GM18511 (cell line): ENCODE data around the gene PCDHB8.
"Not testable (repeated sequence)": the region's sequence is repeated elsewhere in the genome, so short reads cannot be mapped to it uniquely, and the experiment has no call there.

Experiments
- ATAC-seq: cut with Tn5 transposase; IDR thresholded peaks from one replicate; pipeline ENCODE4 v1.9.1; 2021; ENCODE audit warnings: mild to moderate bottlenecking, moderate library complexity; ENCODE audit not compliant: unreplicated experiment

Gene PCDHB8

DNA sequence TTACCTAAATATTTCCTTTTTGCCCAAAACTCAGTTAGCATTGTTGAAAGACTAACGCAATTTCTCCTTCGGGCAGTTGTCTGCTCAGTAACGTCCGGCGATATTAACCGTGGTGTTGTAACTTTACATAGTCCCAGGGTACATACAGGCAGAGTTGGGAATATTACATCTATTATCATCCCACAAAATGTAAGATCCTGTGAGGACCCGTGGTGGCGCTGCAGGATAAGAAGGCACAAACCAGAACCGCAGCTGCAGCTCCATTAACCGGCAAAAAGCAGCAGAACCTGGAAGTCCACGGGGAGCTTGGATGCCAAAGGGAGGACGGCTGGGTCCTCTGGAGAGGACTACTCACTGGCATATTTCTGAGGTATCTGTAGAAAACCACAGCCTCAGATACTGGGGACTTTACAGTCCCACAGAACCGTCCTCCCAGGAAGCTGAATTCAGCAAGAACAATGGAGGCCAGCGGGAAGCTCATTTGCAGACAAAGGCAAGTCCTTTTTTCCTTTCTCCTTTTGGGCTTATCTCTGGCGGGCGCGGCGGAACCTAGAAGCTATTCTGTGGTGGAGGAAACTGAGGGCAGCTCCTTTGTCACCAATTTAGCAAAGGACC is at the start of gene PCDHB8:
TSS of gene PCDHB8 (plus strand) at position 214 of the 615 bp plus-strand sequence. CDS start at position 459, 245 bp downstream.
- not testable (repeated sequence) for ATAC-seq

DNA sequence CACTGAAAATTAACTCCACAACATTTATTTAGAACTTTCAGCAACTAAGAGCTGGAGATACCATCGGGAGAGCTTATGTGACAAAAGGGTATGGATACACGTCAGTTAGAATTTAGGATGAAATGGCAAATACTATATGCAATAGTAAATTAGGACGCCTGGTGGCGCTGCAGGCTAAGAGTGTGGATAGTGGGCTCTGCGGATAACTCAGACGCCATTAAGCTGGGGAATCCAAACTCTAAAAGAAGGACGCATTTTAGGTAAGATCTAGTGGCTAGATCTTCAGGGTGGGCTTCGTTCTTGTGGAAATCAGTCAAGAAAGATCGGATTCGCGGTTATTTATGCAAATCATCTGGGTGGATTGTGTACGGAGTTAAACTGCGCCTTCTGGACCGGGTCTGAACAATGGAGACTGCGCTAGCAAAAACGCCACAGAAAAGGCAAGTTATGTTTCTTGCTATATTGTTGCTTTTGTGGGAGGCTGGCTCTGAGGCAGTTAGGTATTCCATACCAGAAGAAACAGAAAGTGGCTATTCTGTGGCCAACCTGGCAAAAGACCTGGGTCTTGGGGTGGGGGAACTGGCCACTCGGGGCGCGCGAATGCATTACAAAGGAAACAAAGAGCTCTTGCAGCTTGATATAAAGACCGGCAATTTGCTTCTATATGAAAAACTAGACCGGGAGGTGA is 42.4 kb upstream of the PCDHB8 start, which contains the start of gene PCDHB5:
TSS of gene PCDHB5 (plus strand) at position 177 of the 688 bp plus-strand sequence. CDS start at position 406, 229 bp downstream.
- ATAC-seq, result no peak

DNA sequence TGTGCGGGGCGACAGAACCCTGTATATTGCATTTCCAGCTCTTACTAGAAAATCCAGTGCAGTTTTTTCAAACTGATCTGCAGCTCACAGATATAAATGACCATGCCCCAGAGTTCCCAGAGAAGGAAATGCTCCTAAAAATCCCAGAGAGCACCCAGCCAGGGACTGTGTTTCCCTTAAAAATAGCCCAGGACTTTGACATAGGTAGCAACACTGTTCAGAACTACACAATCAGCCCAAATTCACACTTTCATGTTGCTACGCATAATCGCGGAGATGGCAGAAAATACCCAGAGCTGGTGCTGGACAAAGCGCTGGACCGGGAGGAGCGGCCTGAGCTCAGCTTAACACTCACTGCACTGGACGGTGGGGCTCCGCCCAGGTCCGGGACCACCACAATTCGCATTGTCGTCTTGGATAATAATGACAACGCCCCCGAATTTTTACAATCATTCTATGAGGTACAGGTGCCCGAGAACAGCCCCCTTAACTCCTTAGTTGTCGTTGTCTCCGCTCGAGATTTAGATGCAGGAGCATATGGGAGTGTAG is 41.8 kb upstream of the PCDHB8 start:
- no peak for ATAC-seq

DNA sequence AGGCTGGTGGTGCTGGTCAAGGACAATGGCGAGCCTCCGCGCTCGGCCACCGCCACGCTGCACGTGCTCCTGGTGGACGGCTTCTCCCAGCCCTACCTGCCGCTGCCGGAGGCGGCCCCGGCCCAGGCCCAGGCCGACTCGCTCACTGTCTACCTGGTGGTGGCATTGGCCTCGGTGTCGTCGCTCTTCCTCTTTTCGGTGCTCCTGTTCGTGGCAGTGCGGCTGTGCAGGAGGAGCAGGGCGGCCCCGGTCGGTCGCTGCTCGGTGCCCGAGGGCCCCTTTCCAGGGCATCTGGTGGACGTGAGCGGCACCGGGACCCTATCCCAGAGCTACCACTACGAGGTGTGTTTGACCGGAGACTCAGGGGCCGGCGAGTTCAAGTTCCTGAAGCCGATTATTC is 40.2 kb upstream of the PCDHB8 start:
- ATAC-seq, result not testable (repeated sequence)

DNA sequence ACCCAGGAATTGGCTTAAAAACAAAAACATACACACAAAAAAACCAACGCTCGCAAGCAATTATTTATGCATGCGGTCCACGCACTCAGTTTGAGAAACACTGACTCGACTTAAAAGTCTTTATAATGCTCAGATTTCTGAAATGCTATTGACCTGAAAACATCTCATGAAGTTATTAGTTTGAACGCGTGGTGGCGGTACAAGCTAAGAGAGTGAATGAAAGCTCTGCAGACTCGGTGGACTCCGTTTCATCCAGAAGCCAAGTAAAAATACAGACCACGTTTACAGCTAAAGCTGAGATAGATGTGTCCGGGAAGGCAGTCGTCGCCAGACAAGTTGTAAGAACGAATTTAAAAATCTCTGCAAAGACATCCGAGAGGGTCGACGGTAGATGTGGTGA is 27.8 kb upstream of the PCDHB8 start, which contains the start of gene PCDHB6:
TSS of gene PCDHB6 (plus strand) at position 246 of the 400 bp plus-strand sequence. CDS start 201 bp downstream, outside the sequence.
- no peak for ATAC-seq

DNA sequence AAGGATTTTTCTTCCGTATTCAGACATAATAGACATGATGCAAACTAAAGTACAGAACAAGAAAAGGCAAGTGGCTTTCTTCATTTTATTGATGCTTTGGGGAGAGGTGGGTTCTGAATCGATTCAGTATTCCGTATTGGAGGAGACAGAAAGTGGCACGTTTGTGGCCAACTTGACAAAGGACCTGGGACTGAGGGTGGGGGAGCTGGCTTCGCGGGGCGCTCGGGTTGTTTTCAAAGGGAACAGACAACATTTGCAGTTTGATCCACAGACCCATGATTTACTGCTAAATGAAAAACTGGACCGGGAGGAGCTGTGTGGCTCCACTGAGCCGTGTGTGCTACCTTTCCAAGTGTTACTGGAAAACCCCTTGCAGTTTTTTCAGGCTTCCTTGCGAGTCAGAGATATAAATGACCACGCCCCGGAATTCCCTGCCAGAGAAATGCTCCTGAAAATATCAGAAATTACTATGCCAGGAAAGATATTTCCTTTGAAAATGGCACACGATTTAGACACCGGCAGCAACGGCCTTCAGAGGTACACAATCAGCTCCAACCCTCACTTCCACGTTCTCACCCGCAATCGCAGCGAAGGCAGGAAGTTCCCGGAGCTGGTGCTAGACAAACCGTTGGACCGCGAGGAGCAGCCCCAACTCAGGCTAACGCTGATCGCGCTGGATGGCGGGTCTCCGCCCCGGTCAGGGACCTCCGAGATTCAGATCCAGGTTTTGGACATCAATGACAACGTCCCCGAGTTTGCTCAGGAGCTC is 27.2 kb upstream of the PCDHB8 start:
- no peak for ATAC-seq

DNA sequence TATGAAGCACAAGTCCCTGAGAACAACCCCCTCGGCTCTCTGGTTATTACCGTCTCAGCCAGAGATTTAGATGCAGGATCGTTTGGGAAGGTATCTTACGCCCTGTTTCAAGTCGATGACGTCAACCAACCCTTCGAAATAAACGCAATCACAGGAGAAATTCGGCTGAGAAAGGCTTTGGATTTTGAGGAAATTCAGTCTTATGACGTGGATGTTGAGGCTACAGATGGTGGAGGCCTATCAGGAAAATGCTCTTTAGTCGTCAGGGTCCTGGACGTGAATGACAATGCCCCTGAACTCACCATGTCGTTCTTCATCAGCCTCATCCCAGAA is 26.6 kb upstream of the PCDHB8 start:
- no peak for ATAC-seq

DNA sequence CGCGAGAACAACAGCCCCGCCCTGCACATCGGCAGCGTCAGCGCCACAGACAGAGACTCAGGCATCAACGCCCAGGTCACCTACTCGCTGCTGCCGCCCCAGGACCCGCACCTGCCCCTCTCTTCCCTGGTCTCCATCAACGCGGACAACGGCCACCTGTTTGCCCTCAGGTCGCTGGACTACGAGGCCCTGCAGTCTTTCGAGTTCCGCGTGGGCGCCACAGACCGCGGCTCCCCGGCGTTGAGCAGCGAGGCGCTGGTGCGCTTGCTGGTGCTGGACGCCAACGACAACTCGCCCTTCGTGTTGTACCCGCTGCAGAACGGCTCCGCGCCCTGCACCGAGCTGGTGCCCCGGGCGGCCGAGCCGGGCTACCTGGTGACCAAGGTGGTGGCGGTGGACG is 26.0 kb upstream of the PCDHB8 start:
- ATAC-seq, result not testable (repeated sequence)

DNA sequence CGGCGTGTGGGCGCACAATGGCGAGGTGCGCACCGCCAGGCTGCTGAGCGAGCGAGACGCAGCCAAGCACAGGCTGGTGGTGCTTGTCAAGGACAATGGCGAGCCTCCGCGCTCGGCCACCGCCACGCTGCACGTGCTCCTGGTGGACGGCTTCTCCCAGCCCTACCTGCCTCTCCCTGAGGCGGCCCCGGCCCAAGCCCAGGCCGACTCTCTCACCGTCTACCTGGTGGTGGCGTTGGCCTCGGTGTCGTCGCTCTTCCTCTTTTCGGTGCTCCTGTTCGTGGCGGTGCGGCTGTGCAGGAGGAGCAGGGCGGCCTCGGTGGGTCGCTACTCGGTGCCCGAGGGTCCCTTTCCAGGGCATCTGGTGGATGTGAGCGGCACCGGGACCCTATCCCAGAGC is 25.5 kb upstream of the PCDHB8 start:
- not testable (repeated sequence) for ATAC-seq

DNA sequence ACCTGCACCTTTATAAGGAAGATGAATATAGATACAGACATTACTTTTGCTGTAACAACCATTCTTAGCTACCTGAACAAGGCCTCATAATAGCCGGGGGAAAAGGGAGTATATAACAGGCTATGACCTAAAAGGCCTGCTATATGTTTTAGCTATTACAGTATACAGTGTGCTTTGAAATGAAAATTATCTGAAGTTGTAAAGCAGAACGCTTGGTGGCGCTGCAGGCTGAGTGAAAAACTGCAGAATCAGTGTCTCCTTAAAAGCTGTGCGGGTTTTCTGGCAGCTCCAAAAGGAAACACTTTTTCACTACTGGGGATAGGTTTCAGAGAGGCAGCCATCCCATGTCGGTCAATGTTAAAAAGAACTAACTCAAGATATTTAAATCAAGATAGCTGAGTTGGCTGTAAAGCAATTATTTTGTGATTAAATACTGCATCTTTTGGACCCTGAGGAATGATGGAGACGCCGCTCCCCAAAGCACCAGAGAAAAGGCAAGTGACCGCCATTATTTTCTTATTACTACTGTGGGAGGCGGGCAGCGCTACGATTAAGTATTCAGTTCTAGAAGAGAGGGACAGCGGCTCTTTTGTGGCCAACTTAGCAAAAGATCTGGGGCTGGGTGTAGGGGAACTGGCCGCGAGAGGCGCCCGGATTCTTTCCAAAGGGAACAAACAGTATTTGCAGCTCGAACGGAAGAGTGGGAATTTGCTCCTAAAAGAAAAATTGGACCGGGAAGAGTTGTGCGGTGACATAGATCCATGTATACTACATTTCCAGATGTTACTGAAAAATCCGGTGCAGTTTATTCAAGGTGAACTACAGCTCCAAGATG is 21.8 kb upstream of the PCDHB8 start:
- ATAC-seq, result no peak

DNA sequence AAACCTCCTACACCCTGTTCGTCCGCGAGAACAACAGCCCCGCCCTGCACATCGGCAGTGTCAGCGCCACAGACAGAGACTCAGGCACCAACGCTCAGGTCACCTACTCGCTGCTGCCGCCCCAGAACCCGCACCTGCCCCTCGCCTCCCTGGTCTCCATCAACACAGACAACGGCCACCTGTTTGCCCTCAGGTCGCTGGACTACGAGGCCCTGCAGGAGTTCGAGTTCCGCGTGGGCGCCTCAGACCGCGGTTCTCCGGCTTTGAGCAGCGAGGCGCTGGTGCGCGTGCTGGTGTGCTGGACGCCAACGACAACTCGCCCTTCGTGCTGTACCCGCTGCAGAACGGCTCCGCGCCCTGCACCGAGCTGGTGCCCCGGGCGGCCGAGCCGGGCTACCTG is 20.2 kb upstream of the PCDHB8 start:
- ATAC-seq, result not testable (repeated sequence)

DNA sequence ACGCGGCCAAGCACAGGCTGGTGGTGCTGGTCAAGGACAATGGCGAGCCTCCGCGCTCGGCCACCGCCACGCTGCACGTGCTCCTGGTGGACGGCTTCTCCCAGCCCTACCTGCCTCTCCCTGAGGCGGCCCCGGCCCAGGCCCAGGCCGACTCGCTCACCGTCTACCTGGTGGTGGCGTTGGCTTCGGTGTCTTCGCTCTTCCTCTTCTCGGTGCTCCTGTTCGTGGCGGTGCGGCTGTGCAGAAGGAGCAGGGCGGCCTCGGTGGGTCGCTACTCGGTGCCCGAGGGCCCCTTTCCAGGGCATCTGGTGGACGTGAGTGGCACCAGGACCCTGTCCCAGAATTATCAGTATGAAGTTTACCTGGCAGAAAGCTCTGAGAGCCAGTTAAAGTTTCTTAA is 19.7 kb upstream of the PCDHB8 start:
- ATAC-seq, result not testable (repeated sequence)

DNA sequence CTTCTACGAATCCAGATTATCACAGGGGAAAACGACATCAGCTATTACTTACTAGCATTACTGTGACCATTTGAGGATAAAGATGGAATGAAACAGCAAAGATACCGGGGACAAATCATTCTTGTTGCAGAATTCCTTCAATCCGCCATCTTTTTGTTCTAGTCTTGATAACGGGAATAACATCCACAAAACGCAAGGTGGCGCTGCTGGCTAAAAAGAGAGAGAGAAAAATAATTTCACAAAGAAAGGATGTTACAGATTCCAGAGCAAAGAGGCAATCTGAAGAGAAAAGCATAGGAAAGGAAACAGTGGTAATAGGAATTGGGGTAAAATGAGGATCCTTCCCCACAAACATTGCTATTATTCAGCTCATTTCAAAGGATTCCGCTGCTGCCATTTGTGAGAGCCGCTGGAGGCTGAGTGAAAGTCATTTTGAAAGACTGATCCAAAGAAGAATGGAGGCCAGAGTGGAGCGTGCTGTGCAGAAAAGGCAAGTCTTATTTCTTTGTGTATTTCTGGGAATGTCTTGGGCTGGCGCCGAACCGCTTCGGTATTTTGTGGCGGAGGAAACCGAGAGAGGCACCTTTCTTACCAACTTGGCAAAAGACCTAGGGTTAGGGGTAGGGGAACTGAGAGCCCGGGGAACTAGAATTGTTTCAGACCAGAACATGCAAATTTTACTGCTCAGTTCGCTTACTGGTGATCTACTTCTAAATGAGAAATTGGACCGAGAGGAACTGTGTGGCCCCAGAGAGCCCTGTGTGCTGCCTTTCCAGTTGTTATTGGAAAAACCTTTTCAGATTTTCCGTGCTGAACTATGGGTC is 5.0 kb upstream of the PCDHB8 start, which contains the start of gene PCDHB7:
TSS of gene PCDHB7 (plus strand) at position 264 of the 824 bp plus-strand sequence. CDS start at position 456, 192 bp downstream.
- ATAC-seq, result no peak

DNA sequence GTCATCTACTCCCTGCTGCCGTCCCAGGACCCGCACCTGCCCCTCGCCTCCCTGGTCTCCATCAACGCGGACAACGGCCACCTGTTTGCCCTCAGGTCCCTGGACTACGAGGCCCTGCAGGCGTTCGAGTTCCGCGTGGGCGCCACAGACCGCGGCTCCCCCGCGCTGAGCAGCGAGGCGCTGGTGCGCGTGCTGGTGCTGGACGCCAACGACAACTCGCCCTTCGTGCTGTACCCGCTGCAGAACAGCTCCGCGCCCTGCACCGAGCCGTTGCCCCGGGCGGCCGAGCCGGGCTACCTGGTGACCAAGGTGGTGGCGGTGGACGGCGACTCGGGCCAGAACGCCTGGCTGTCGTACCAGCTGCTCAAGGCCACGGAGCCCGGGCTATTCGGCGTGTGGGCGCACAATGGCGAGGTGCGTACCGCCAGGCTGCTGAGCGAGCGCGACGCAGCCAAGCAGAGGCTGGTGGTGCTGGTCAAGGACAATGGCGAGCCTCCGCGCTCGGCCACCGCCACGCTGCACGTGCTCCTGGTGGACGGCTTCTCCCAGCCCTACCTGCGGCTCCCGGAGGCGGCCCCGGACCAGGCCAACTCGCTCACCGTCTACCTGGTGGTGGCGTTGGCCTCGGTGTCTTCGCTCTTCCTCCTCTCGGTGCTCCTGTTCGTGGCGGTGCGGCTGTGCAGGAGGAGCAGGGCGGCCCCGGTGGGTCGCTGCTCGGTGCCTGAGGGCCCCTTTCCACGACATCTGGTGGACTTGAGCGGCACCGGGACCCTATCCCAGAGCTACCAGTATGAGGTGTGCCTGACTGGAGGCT is 3.1 kb upstream of the PCDHB8 start:
- not testable (repeated sequence) for ATAC-seq

DNA sequence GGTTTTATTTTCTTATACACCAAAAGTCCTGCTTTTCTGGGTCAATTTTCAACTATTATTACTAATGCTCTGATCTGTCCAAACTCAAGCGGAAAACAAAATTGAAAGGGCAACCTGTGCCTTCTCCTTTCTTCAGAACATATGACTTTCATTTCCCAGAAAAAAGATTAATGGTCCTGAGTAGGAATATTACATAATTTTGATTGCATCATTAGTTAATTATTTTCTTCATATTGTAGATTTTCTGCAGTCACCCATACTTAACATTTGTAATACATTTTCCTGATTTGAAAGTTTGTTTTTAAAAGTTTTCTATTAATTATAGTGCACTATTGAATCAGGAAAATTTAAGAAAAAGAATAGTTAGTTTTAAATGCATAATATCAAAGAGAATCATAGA is 1.7 kb upstream of the PCDHB8 start:
- no peak for ATAC-seq

DNA sequence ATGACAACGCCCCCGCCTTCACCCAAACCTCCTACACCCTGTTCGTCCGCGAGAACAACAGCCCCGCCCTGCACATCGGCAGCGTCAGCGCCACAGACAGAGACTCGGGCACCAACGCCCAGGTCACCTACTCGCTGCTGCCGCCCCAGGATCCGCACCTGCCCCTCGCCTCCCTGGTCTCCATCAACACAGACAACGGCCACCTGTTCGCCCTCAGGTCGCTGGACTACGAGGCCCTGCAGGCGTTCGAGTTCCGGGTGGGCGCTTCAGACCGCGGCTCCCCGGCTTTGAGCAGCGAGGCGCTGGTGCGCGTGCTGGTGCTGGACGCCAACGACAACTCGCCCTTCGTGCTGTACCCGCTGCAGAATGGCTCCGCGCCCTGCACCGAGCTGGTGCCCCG is 1.8 kb downstream of the PCDHB8 start:
- ATAC-seq, result not testable (repeated sequence)

DNA sequence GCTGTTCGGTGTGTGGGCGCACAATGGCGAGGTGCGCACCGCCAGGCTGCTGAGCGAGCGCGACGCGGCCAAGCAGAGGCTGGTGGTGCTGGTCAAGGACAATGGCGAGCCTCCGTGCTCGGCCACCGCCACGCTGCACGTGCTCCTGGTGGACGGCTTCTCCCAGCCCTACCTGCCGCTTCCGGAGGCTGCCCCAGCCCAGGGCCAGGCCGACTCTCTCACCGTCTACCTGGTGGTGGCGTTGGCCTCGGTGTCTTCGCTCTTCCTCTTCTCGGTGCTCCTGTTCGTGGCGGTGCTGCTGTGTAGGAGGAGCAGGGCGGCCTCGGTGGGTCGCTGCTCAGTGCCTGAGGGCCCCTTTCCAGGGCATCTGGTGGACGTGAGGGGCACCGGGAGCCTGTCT is 2.3 kb downstream of the PCDHB8 start:
- not testable (repeated sequence) for ATAC-seq

DNA sequence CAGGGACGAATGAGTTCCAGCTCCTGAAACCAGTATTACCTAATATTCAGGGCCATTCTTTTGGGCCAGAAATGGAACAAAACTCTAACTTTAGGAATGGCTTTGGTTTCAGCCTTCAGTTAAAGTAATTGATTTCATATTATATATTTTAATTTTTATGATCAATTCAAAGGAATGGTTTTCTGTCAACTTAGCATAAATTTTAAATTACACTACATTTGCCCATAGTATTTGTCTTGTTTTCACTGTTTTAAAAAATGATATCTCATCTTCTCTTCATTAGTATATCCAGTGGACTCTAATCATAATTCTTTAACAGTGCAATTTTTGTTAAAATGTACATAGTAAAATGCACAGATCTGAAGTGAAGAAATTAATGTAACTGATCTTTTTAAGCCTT is 2.7 kb downstream of the PCDHB8 start:
- no peak for ATAC-seq

DNA sequence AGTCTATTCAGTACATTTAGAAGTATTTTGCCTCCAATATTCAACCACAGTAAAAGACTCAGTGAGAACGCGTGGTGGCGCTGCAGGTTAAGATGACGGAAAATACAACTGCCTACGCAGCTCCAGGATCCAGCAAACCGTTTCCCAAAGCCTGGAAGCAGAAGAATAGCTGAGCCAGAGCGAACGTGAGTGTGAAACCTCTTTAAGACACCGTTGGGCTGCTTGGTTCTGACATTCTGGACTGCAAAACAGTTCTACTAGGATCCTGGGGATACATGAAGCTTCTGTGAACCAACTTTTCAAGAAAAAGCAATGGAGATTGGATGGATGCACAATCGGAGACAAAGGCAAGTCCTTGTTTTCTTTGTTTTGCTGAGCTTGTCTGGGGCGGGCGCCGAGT is 4.7 kb downstream of the PCDHB8 start, which contains the start of gene PCDHB16:
TSS of gene PCDHB16 (plus strand) at position 140 of the 400 bp plus-strand sequence. CDS start at position 313, 173 bp downstream.
- no peak for ATAC-seq
